Measurements from ENCODE around the gene EPHB2.

DNA sequence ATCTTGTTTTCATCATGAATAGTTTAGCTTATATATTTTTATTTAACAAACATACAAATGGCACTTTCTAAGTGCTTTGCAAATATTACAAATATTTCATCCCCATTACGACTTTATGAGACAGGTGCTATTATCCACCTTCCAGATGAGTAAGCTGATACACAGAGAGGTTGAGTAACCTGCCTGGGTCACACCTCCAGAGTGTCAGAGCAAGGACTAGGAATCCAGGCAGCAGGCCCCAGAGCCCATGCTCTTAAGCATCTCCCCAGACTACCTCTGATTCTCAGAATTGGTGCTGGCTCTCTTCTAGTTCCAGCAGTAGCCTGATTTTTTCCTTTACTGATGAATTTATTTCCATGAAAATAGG lies 40.0 kb downstream of the EPHB2 start:
- TF ChIP-seq, protein P1, sequence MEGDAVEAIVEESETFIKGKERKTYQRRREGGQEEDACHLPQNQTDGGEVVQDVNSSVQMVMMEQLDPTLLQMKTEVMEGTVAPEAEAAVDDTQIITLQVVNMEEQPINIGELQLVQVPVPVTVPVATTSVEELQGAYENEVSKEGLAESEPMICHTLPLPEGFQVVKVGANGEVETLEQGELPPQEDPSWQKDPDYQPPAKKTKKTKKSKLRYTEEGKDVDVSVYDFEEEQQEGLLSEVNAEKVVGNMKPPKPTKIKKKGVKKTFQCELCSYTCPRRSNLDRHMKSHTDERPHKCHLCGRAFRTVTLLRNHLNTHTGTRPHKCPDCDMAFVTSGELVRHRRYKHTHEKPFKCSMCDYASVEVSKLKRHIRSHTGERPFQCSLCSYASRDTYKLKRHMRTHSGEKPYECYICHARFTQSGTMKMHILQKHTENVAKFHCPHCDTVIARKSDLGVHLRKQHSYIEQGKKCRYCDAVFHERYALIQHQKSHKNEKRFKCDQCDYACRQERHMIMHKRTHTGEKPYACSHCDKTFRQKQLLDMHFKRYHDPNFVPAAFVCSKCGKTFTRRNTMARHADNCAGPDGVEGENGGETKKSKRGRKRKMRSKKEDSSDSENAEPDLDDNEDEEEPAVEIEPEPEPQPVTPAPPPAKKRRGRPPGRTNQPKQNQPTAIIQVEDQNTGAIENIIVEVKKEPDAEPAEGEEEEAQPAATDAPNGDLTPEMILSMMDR (IDR thresholded peaks at IDR 0.05): no peak
- no peak for TF ChIP-seq POLR2A (IDR thresholded peaks at IDR 0.05)
